Head of caudate nucleus (tissue), 42 donors: Measurements from ENCODE around the gene MPZL3.

ENCODE experiments used
- DNase-seq, 42 donors: peaks; one replicate each; pipeline versions ENCODE4 v3.0.0 to v3.0.0-alpha.2; 2020 to 2021; ENCODE audit warnings: mixed read lengths in 7 of 42
- intact Hi-C: fragments of 100-400 bp; cut with DNase I; formaldehyde crosslinking; loops from one replicate; pipeline ENCODE4 v1.15.0; 2022

Gene MPZL3

DNA sequence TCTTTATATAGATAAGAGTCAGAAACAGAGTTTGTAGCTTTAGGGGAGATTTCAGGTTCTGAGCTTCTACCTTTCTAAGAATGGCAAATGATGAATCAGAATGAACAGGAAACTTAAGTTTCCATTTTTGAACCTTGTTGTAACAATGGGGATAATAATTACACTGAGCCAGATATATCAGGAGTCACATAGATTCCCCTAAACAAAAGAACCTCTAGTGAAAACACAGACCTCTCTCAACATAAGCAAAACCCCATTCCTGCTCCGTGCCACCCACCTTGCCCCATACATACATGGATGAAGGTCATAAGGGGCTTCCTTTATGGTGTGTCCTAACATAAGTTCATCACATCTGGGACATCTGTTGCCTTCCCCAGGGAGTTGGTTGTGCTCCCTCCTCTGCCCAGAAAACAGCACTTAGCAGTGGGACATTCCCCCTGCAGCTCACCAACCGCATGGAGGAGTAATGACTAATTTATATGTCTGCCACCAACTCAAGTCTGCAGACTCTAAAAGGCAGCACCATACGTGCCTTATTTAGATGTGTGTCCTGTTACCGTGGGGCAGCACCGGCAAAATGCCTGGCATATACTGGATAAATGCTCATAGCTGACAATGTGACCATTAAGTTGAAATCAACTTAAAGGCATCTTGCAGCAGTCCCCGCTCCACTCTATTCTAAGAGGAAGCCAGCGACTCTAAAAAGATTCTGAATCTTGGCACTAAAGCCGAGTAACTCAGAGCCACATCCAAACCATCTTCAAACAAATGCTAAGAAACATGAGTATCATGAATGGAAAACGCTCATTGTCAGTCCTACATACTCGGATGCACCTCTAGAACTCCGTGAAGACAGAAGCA, 35.3 kb downstream of the MPZL3 start:
- intact Hi-C loops: no loop called here
- DNase-seq: no peak

DNA sequence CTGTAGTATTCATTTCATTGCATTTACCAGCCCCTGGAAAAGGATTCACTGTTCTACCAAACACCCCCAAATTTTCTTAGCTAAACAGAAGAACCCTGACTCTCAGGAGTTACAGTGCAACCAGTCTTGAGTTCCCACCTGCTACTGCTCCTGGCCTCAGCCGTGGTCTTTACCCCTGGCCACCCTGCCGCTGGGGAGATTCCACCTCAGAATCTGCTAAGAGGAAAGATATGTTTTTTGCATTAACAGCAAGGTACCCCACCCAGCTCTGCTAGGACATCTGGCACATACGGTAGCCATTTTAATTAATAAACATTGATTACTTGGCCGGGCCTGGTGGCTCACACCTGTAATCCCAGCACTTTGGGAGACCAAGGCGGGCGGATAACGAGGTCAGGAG, 36.4 kb downstream of the MPZL3 start:
- intact Hi-C loops: no loop called here
- no peak for DNase-seq

DNA sequence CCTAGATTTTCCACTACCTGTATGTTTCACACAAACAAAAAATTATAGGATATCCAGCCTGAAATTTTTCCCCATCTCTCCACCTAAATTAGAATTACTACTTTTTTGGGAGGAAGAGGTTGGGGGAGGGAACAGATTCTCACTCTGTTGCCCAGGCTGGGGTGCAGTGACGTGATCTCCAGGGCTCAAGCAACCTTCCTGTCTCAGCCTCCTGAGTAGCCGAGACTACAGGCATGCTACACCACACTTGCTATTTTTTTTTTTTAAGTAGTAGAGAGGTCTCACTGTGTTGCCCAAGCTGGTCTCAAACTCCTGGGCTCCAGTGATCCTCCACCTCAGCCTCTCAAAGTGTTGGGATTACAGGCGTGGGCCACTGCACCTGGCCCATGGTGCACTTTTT, 36.9 kb downstream of the MPZL3 start:
- intact Hi-C loops: no loop called here
- DNase-seq: no peak

DNA sequence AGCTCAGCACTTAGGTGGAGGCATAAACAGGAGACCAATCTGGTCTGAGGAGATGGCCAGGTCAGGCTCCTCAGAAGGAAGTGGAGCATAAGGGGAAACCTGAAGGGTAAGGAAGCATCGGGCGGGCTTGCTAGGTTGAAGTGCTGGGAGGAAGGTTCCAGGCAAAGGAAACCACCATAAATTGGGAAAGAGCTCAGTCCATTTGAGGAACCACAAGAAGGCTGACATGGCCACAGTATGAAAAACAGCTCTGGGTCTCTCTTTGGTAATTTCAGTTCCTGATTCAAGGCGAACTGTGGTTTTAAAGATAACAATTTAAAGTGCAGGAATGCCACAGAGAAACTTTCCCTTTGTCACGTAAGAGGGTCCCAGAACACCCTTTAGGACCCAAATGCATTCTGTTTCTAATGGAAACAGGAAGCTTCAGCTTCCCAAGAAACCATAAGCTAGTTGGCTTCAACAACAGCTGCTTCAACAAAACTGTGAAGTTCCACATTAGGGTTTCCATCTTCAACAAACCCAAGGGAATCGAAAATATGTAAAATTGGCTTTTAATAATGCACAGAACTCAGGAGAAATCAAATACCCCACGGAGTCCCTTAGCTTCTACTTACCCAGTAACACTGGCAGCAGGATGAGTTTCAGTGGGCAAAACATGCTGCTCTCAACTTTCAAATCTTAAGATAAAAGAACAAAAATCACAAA, 37.8 kb downstream of the MPZL3 start:
- peak in 11 of 42 donors; percentile 5 to 49 (median 18) for DNase-seq
- intact Hi-C loops: no loop called here

DNA sequence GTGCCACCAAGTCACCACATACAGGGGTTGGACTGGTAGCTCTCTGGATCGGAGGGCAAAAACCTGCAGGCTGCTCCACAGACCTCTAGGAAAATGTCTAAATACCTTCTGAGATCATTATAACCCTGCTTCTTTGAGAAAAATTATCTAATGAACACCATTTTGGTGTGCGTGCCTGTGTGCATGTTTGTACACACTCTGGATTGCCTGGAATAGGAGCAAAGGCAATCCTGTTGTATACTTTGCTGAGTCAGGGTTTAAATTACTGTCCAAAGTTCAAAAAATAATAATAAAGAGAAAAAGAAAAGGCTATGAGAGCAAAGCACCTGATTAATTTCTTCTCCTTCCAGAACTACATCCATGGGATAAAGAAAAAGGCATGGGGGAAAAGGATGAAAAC, 38.4 kb downstream of the MPZL3 start:
- no peak for DNase-seq
- intact Hi-C loops: no loop called here

DNA sequence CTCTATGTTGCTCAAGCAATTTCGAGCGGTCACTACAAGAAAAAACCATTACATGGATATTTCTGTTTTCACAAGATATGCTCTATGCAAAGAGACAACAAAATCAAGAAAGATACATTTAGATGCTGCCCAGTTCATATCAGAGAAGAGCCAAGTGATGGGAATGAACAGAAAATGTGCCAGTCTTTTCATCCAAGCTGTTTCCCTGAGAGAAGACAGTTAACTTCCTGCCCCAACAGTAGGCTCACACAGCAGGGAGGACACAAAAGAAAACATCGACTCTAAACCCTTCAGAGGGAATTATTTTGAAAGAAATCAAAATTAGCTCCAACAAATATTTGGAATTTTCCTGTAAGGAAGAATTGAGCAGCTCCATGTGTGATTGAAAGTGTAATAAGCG, 39.0 kb downstream of the MPZL3 start:
- DNase-seq: no peak
- intact Hi-C loops: no loop called here

DNA sequence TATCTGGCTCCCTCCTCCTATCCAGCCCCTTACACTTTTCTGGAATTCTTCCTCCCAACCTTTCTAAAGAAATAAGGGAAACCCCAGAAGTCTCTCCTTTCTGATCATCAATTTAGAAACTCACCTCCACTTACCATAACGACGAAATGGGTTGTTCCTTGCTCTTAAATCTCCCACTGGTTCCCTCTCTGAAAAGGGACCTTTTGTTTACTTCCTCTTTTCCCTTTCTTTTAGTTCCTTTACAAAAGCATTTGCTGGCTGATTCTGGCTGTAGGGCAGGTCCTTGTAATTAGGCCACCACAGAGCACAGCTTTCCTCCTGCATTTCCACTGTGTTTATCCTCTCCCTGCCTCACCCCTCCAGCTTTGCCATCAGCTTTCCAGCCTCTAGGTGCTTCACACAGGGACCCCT, 39.4 kb downstream of the MPZL3 start:
- no peak for DNase-seq
- intact Hi-C loops: no loop called here

DNA sequence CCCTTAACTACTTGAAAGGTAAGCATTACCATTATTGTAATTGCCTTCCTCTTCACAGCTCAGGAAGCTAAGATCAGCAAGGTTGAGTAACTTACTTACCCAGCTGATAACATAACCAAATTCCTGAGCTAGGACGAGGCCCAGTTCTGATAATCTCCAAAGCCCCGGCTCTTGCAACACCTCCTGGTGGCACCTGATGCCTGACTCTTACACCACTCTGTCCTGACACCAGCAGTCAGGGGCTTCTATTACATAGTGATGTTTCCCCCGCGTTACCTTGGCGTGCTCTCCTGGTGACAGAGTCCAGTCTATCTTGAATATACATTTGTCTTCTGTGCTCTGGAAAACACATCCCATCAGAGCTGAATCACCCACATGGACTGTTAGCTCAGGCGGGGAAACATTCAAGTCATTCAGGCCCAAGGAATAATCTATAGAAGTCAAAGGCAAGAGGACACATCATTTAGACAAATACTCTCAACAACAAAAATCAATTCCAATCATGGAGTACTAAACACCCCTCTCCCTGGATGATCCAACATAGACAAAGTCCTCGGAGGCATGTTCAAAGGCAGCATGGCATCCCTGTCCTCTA, 39.9 kb downstream of the MPZL3 start:
- DNase-seq: no peak
- intact Hi-C loops: no loop called here

DNA sequence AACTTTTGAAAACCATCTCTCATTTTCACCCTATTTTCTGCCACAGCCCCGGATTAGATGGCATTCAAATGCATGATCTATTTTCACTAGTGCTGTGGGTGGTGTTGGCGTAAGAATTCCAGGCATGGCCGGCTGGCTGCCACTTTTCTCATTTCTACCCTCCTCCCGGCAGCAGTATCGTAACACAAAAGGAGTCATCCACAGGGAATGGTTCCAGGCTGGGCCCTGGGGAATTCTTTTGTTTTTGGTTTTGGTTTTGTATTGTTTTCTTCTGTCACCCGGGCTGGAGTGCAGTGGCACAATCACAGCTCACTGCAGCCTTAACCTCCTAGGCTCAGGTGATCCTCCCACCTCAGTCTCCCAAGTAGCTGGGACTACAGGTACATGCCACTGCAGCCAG, 41.2 kb downstream of the MPZL3 start:
- DNase-seq: peak in 26 of 42 donors; percentile 10 to 76 (median 36)
- intact Hi-C loops: no loop called here

DNA sequence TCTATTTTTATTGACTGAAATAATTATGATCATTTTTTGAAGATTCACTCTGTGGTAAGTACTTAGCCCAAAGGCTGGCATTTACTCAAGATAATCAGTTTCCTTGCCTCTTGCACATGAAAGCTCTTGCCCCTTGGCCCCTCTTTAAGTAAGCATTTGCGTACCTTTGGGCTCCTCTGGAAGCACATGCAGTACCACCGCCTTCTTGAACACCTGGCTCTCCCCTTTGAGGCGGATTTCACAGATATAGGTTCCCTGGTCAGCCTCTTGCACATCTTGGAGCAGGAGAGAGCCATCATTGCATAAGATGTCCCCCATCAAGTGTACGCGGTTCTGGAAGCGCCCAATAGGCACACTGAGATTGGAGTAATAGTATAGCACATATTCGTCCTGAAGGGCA, 41.8 kb downstream of the MPZL3 start:
- DNase-seq: no peak
- intact Hi-C loops: no loop called here

DNA sequence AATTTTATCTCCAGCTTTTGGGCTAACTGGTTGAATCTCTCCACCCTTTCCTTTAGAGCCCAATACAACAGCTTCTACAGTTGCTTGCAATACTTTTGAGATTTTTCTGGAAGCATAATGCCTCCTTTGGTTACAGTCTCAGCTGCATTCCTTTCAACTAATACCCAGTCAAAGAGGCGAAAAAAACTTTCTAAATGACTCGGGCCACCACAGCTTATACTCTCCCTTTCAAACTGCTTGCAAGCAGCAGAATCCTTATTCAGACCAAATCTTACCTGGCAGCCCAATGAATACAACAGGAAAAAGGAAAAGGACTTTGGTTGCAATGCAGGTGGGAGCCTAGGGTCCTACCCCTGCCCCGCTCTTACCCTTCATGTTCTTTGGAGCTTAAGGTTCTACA, 43.1 kb downstream of the MPZL3 start:
- intact Hi-C loops: no loop called here
- no peak for DNase-seq

DNA sequence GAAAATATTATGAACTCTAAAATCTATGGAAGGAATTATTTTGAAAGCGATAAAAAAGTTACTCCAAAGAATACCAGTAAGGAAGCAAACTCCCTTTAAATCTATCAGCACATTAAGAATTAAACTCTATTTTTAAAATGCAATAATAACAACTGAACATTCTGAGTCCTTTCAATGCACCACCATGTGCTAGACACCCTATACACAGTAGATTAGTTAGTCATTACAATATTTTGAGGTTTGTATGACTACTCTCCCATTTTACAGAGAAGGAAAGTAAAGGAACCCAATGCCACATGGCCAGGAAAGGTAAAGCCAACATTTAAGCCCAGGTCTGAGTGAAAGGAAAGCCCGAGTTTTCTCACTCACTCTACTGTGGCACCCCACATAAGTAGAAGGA, 45.1 kb downstream of the MPZL3 start:
- intact Hi-C loops: no loop called here

DNA sequence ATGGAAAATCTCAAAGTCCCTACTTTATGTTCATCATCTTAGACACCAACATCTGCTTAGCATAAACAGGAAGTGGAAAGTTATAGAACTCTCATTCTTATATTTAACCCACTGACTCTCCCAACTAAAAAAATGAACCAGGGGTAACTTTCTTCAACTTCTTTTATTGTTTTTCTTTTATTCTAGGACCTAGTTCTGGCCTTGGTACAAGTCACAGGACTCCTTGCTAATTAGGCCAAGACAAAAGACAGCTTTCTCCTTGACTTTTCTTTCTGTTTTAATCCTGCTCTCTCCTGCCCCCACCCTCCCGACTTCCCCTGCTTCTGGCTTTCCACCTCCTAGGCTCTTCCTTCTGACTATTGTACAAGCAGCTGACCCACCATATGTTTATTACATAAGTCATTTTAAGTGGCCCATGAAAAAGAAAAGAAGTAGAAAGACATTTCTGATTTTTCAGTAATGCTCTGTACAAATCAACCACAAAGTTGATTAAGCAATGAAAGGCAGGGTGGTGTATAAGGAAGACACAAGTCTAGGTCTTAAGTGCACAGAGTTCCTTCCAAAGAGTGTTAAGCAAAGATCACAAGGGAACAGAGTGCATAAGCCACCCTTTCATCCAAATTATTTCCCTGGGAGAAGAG, 45.7 kb downstream of the MPZL3 start:
- intact Hi-C loops: no loop called here

More for the DNA sequence above, 45.1 kb downstream of the MPZL3 start:
- no peak for DNase-seq

DNA sequence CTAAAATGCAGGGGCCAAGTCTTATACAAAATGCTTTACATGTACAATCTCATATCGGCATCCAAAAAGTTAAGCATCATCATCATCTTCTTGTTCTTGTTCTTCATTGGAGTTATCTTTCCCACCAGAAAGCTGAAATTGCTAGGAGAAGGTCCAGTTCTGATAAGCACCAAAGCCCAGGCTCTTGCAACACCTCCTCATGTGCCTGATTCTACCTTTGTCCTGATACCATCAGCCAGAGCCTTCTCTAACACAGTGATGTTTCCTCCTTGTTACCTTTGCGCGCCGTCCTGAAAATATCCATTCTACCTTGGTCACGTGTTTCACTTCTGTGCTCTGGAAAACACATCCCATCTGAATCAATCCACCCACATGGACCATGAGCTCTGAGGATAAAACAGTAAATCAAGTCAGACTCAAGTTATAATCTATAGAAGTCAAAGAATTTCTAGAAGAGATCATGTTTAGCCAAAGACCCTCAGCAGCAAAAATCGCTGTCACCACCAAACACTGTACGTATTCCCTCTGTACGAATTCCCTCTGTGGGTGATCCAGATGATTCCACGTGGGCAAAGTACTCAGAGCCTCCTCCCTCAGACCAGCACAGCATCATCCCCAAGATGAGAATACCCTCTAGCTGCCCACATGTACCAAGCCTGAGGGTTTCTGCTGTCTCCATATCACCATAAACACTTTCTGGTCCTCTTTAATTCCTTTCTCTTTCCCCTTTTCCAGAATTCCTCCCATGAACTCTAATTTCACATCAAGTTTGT, 46.4 kb downstream of the MPZL3 start:
- intact Hi-C loops: no loop called here
- DNase-seq: no peak

More for the DNA sequence above, 45.7 kb downstream of the MPZL3 start:
- DNase-seq: no peak

DNA sequence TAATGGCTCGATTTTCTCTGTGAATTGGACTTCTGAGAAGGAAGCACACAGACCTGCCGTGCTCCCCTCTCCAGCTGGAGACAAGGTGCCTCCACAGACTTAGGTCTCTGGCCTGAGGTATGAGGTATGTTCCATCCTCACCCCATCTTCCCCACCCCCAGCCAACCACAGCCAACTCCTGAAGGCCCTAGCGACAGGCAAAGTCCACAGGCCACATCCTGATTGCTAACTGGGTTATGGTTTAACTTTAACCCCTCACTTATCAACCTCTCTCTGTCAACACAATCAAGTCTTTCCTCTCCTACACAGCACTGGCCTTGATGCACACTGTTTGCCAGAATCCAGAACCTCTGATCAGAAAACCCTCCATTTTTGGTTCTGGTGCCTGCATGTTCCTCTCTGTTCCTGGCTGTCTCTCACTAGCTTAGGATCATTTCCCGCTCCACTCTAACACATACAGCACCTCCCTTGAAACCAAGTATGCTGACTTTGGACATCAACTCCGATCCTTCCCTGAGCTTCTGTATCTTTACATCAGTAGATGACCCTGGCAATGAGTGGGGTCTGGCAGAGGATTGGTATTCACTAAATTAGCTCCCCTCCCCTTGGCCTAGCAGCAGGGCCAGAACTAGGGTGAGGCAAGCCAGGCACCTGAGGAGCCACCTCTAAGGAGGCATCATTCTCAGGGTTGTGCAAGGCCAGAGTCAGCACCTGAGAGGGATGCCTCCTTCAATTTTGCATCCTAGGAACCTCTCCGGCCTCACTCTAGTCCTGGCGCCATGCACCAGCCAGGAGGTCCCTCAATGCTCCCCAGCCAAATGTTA, 49.4 kb downstream of the MPZL3 start:
- intact Hi-C loops: no loop called here

DNA sequence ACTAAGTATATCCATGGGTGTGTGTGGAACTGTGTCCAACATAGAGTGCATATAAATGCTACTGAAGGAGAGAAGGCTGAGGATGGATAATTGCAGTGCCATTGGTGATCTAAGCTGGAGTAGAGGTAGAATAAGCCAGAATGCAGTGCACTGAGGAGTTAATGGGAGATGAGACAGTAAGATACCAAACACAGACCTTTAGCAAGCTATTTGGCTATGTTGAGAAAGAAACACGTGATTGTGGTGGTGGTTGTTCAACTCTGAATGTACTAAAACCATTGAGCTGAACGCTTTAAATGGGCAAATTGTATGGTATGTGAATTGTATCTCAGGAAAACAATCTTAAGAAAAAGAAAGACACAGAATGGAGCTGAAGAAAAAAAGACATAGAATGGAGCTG, 50.2 kb downstream of the MPZL3 start:
- intact Hi-C loops: no loop called here
- no peak for DNase-seq

More for the DNA sequence above, 49.4 kb downstream of the MPZL3 start:
- DNase-seq: no peak

DNA sequence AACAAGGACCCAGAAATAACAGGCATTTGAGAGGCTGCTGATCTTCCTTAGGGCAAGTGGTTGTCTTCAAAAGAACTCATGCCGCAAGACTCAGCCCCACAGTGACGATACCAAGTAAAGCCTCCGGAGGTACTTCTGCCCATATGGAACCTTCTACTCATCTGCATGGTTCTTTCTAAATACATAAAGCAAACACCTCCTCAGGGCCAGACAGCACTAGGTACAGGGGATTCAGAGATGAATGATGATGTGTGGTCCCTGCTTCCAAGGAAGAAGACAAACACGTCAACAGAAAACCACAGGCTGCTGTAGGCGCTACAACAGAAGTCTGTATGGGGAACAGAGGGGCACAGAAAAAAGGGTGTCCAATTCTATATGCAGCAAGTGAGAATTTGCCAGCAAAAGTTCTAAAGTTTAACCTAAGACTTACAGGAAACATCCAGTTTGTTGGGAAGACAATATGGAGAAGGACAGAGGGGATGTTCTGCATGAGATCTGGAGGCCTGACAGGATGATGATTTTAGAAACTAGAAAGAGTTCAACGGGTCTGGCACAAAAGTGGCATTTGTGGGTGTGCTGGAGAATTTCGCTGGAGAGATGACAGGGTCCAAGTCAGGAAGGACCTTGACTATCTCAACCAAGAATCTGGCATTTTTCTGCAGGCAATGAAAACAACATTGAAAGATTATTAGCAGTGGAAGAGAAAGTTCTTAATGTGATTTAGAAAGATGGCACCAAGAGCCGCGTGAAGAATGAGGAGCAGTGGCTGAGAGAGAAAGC, 51.1 kb downstream of the MPZL3 start:
- intact Hi-C loops: no loop called here
- DNase-seq: no peak
